NOMO-1 (cell line): Measurements from ENCODE around the gene M6PR.

Source experiments
- DNase-seq, 2 experiments: peaks; one replicate each; lab custom pipeline; 2025; ENCODE audit not compliant: unreplicated experiment in 2 of 2; lab: John Stamatoyannopoulos, UW

Gene M6PR

DNA sequence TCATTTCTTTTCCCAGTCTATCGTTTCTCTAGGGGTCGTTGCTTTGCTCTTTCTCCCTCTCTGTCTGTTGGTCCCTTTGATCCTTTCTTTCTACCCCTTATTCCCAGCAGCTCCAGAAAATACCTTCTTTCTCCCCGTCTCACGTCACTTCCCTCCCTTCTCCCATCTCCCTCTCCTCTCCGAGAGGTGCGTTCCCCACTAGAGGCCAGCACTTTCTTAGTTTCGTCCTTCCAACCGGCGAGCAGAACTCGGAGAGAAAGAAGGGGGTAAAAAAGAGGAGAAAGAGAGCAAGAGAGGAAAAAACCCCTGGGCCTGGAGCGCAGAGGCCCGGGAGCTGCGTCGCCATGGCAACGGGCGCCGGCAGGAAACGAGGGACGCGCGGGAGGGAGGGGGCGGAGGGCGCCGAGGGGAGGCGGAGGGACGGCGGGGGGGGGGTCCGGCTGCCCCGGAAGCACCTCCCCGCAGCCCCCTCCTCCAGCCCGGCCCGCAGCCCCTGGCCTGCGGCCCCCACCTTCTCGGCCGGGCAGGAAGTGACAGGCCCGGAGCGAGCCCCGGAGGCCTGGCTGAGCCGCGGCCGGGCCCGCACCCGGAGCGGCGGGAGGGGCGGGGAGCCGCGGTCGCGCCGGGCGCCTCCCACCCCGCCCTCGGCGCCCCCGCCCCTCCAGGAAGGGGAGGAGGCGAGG, 35.3 kb downstream of the M6PR start, which contains the start of gene PHC1:
Gene PHC1, plus strand, starts transcription at position 477 of the 683 bp plus-strand sequence. CDS start 3,169 bp downstream, outside the sequence.
- peak; percentile 52 to 62 for DNase-seq

DNA sequence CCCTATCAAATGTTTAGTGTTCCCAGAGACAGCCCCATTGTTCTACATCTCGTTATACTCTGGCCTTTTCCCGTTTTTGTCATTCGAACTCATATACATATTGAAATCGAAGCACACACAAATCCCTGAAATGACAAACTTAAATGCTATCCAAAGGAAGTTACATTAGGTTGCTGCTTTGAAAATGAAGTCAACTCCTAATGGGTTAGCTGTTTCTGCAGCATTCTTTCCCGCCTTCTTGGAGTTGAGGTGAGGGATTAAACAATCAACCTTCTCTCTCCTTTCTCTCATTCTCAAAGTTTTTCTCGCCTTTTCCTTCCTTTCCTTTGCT, 35.8 kb downstream of the M6PR start:
- DNase-seq = no peak

DNA sequence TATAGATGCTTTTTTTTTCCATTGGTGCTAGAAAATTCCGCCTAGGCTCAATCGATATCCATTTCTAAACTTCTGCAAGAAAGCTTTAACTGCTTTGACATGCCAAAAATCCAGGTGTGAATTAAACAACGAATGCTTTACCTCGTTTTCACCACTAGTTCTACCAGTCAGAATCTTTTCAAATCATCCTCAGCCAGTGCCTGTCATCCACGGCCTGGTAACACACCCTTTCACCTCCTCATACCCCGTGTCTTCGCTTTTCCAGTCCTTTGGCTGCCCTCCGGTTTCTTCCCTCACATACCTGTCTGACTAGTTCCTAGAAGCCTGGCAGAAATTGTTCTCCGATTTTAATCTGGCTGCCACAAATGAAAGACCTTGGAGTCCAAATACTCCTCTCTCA, 36.5 kb downstream of the M6PR start:
- no peak for DNase-seq

DNA sequence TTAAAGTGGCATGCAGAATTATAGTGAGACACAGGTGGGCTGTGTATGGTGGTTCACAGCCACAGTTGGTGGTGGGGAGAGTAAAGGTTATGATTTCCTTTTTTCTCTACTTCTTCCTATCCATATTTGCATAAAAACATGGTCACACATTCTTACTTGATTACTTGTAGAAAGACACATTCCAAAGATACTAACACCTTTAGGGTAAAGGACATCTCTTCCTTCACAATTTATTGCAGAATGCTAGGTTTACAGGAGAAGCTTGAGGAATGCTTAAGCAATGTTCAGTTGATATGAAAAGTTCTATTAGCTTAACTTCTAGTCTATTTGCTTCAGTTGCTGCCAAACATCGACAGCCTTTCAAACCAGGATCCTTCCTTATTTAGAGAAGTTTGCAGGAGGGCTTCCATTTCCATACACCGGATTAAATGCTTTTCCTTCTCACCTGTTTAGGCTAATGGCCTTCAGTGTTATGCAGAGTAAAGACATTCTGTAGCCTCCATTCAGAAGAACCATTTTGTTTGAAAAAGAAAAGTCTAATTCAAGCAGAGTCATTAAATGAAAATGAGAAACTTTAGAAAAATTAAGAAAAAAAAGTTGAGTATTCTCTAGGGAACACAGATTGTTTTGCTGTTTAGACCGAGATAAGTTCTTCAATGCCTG, 37.7 kb downstream of the M6PR start:
- no peak for DNase-seq

DNA sequence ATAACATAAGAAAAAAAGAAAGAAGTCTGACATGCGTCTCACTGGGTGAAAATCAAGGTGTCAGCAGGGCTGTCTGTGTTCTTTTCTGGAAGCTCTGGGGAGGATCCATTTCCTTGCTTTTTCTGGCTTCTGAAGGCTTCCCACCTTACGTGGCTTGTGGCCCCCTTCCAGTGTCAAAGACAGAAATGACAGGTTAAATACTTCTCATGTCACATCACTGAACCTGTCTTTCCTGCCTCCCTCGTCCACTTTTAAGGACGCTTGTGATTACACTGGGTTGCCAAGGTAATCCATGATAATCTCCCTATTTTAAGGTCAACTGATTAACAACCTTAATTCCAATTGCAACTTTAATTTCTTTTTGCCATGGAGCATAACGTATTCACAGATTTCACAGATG, 39.7 kb downstream of the M6PR start:
- no peak for DNase-seq

DNA sequence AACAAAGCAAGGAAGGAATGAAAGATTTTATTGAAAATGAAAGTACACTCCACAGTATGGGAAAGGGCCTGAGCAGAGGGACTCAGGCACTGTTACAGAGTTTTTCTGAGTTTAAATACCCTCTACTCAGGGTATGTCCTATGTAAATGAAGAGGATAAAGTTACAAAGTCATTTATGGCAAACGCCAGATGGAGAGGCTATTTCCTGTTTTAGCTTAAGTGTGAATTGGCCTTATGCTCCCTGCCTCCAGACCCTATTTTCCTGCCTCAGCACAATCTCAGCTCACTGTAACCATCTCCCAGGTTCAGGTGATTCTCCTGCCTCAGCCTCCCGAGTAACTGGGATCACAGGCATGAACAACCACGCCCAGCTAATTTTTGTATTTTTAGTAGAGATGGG, 41.9 kb downstream of the M6PR start:
- DNase-seq = no peak

DNA sequence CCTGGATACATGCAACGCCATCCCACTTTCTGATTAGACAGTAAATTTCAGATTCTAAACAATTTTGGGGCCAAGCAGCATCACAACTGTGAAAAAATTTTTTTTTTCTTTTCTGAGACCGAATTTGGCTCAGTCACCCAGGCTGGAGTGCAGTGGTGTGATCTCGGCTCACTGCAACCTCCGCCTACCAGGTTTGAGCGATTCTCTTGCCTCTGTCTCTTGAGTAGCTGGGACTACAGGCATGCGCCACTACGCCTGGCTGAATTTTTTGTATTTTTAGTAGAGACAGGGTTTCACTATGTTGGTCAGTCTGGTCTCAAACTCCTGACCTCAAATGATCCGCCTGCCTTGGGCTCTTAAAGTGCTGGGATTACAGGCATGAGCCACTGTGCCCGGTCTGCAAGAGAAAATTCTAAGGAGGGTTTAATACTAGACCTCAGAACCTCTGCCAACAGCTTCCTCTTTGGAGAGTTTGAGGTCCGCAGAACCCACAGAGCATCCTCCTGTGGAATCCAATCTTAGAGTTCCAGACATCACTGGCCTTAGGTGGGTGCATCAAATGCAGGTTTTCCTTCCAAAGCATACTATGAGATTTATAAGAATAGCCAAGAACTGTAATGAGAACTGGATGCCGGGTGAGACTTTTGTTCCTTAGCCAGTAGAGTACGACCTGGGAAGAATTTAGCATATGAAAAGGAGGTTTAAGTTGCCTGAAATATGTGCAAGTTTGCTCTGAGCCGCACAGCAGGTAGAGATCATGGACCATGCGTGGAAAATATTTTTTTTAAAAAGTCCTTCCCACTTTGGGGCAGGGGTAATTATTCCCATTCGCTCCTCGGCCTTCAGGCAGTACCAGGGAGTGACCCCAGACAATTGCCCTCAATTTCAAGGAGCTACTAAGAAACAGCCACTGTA, 42.9 kb downstream of the M6PR start:
- DNase-seq = no peak

DNA sequence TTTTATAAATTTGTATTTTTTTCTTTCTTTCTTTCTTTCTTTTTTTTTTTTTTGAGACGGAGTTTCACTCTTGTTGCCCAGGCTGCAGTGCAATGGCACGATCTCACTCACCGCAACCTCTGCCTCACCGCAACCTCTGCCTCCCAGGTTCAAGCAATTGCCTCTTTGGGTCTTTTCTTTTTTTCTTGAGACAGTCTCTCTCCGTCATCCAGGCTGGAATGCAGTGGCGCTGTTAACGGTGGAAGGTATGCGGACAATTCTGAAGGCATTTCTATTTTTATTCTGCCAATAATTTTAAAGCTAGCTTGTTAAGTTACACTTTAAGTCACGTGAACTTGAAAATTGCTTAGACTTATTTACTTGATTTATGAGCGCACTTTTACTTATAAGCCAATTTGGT, 43.9 kb downstream of the M6PR start:
- DNase-seq = no peak

DNA sequence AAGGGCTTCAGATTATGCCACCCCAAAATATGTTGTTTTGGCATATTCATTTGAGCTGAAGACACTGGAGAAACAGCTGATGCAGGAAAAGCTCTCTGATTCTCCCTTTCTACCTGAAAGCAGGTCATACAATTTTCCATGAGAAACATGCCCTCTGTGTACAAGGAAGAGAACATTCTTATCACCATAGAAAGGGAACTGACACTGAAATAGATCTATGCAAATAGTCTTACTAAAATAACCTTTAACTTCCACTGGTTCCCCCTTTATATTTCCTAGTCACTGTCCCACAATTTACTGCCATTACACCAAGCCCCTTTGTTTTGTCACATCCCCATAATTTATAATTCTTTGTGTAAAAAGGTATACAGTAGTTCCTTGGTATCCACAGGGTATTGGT, 44.8 kb downstream of the M6PR start:
- DNase-seq = peak in 1 of 2 experiments; percentile 40

DNA sequence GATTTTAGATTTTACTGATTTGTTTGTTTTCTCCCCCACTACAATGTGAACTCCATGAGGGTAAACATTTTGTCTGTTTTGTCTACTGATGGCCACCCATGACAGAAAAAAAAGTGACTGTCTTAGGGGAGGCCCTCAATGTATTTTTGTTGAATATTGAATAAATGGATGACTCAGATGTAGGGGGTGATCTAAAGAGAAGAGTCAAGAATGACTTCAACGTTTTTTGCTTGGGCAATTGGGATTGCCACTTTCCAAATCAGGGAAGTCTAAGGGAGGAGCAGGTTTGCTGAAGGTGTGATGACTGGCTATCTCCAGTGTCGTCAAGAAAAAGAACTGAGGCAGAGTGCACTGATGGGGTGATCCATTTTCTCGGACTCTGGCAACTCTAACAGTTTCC, 45.8 kb downstream of the M6PR start:
- DNase-seq = no peak

DNA sequence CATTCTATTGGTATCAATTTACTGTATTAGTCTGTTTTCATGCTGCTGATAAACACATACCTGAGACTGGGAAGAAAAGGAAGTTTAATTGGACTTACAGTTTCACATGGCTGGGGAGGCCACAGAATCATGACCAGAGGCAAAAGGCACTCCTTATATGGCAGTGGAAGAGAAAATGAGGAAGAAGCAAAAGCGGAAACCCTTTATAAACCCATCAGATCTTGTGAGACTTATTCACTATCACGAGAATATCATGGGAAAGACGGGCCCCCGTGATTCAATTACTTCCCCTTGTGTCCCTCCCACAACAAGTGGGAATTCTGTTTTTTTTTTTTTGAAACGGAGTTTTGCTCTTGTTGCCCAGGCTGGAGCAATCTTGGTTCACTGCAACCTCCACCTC, 46.7 kb downstream of the M6PR start:
- DNase-seq = peak; percentile 17 to 76

DNA sequence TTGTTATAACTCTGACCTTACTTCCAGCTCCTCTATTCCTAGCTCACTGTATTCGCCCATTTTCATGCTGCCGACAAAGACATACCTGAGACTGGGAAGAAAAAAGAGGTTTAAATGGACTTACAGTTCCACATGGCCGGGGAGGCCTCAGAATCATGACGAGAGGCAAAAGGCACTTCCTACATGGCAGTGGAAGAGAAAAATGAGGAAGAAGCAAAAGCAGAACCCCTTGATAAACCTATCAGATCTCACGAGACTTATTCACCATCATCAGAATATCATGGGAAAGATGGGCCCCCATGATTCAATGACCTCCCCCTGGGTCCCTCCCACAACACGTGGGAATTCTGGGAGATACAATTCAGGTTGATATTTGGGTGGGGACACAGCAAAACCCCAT, 49.6 kb downstream of the M6PR start:
- DNase-seq = peak in 1 of 2 experiments; percentile 15

DNA sequence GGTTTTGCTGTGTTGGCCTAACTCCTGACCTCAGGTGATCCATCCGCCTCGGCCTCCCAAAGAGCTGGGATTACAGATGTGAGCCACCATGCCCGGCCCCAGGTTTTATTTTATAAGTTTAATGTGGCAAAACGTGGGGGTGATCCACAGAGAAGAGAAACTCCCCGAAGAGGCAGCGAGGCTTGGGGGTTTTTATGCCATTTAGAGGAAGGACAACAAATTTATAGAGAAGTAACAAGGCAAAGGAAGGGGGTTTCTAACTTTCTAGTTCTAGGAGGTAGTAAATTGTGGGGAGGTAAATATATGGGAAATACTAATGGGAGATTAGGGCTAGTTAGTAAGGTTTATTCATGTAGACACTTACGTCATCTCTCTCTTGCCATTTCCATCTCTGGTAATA, 52.4 kb downstream of the M6PR start:
- DNase-seq = no peak

DNA sequence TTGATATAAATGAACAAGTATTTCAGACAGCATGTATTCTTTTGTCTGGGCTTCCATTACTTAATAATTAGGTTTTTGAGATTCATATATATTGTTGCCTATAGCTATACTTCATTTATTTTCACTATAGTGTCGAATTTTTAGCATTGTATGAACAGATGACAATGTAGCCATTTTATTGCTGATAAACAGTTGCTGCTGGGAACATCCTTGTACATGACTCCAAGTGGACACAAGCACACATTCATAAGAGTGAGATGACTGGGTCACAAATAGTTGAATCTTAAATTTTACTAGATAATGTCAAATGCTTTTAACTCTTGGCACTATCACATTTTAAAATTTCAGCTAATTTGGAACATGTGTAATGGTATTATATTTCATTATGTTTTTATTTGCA, 54.5 kb downstream of the M6PR start:
- DNase-seq = no peak

DNA sequence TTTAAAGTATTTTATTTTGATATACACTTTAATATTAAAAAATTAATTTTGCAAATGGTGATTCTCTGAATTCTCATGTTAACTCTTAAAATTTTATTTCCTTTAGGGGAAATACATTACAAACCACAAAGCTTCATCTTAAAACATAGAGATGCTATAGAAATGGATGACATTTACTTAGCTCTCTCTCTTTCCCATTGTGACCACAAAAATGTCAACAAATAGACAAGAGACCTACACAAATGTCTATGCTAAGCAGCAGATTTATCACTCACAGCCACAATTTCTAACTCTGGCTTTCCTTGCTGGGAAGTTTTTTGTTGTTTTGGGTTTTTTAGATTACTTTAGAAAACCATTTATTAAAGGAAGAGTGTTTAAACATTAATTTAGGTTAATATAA, 55.1 kb downstream of the M6PR start:
- DNase-seq = no peak

DNA sequence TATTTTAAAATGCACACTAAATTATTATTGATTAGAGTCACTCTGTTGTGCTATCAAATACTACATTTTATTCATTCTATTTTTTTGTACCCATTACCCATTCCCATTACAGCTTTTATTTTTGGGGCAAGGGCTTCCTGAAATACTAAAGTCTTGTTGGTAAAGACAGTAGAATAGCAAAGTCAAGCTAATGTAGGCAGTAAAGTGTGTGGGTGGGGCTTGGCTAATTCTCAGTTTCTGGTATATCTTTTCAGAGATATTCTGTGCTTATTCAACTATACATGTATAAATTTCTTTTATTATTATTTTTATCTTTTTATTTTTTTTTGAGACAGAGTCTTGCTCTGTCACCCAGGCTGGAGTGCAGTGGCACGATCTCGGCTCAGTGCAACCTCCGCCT, 57.5 kb downstream of the M6PR start:
- no peak for DNase-seq
